Body of pancreas (tissue), 4 donors: ENCODE data around the gene WDR93.

Source experiments
- CTCF ChIP-seq, 7 experiments: fragments of 450-650 bp in 4 of 7; fragments of 200-600 bp in 3 of 7; sonication (generic) in 3 of 7; IDR thresholded peaks; one replicate each; pipeline ENCODE4 v1.5.1; 2016 to 2019; ENCODE audit warnings: antibody characterized with exemption in 7 of 7
- POLR2A ChIP-seq, 3 donors: fragments of 450-650 bp; IDR thresholded peaks; one replicate each; pipeline ENCODE4 v1.6.1; 2016; ENCODE audit warnings: antibody characterized with exemption in 3 of 3, mild to moderate bottlenecking in 2 of 3

DNA sequence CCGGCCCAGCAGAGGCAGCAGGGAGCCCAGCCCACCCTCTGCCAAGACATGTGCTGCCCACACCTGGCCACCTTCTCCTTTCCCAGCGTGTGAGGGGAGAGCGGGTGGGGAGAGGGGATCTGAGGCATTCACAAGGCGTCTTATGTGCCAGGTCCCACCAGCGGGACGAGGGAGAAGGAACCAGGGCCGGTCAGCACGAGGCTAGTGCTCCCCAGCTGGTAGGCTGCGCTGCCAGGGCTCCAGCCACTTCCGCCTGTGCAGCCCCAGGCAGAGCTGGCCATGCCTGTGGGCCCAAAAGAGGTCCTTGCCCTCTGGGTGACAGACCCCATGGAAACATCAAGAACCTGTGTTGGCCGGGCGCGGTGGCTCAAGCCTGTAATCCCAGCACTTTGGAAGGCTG lies 54.5 kb downstream of the WDR93 start:
- no peak for TF ChIP-seq CTCF (IDR thresholded peaks at IDR 0.05)
- no peak for TF ChIP-seq POLR2A (IDR thresholded peaks at IDR 0.05)
